Fibroblast of mammary gland (primary cell): ENCODE measurements around the gene IGFBP3.

Source experiments
- DNase-seq: peaks from one replicate; pipeline ENCODE4 v3.0.0-alpha.2; 2010; ENCODE audit warnings: low read depth
- H3K4me3 ChIP-seq: 2 replicates; pipeline ENCODE4 v1.5.1; 2011; ENCODE audit warnings: low read depth, mild to moderate bottlenecking, low read length, moderate library complexity; ENCODE audit not compliant: control insufficient read depth
- TF ChIP-seq, protein P1 (sequence below): conservative IDR thresholded peaks from 2 replicates; pipeline ENCODE4 v1.5.1; 2011; ENCODE audit warnings: low read depth, low read length, inconsistent platforms; ENCODE audit not compliant: control insufficient read depth, insufficient read depth

The IGFBP3 gene

DNA sequence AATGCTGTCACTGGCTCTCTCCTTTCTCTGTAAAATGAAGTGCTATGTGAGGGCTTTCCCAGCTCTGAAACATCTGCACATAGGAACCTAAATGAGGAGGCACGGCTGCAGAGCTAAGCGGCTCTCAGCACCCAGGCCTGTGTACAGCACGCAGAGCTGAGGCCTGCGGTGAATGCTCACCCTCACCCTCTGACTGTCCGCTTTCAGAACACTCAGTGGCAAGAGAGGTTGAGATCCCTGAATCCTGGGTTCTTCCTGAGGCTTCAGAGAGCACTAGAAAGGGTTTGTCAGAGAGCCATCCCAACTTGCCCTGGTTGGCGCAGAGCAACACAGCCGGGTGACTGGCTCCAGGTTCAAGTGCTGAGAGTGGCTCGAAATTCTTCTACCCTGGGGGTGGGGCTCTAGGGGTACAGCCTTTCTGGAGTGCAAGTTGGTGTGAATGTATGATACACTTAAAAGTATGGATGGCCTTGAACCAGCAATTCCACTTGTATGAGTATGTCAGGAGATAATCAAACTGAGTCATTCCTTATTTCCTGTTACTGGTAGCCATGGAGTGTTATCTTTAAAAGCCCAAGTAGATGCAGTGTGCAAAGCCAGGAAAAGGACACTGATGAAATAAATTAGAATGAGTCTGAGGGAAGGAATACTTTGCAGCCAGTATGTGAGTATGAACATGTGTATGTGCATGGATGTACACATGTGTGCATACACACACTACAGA, 46.5 kb downstream of the IGFBP3 start:
- peak; percentile 69 for DNase-seq
- TF ChIP-seq, protein P1, sequence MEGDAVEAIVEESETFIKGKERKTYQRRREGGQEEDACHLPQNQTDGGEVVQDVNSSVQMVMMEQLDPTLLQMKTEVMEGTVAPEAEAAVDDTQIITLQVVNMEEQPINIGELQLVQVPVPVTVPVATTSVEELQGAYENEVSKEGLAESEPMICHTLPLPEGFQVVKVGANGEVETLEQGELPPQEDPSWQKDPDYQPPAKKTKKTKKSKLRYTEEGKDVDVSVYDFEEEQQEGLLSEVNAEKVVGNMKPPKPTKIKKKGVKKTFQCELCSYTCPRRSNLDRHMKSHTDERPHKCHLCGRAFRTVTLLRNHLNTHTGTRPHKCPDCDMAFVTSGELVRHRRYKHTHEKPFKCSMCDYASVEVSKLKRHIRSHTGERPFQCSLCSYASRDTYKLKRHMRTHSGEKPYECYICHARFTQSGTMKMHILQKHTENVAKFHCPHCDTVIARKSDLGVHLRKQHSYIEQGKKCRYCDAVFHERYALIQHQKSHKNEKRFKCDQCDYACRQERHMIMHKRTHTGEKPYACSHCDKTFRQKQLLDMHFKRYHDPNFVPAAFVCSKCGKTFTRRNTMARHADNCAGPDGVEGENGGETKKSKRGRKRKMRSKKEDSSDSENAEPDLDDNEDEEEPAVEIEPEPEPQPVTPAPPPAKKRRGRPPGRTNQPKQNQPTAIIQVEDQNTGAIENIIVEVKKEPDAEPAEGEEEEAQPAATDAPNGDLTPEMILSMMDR: no peak
- no peak overlapping the region for H3K4me3 ChIP-seq

DNA sequence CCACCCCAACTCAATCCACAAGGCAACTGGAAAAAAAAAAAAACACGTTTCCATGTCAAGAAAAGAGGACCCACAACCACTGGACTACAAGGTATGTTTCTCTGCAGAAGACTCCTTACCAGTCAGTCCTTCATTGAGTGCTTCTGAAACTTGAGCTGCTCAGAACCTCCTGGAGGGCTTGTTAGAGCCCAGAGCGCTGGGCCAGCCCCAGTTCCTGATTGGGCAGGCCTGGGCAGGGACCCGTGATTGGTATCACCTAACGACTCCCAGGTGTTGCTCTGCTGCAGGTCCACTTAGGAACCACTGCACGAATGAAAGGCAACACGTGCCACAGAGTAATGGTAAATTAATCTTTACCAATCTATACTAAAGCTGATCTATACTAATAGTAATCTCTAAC, 47.7 kb downstream of the IGFBP3 start:
- no peak for DNase-seq
- H3K4me3 ChIP-seq: no peak overlapping the region
- TF ChIP-seq, protein P1: no peak

DNA sequence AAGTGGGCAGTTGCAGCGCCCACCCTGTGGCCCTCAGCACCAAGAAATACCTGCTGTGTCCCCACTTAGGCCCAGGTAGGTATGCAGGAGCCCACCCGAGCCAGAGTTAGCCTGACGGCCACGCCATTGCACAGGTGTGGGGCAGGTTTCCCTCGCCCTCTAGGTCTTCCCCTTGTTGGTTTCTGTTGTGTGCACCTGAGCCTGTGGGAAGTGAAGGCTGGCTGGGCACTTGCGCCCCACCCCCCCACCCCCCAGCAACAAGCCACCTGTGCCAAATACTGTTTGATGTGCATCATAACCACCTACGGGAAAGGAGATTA, 48.1 kb downstream of the IGFBP3 start, which contains the start of gene CCDC201:
Gene CCDC201, minus strand, starts transcription at position 48 of the 320 bp plus-strand sequence. CDS start 75 bp downstream, outside the sequence.
- H3K4me3 ChIP-seq: no peak within 1 kb of the TSS
- TF ChIP-seq, protein P1: no peak
- DNase-seq: no peak

DNA sequence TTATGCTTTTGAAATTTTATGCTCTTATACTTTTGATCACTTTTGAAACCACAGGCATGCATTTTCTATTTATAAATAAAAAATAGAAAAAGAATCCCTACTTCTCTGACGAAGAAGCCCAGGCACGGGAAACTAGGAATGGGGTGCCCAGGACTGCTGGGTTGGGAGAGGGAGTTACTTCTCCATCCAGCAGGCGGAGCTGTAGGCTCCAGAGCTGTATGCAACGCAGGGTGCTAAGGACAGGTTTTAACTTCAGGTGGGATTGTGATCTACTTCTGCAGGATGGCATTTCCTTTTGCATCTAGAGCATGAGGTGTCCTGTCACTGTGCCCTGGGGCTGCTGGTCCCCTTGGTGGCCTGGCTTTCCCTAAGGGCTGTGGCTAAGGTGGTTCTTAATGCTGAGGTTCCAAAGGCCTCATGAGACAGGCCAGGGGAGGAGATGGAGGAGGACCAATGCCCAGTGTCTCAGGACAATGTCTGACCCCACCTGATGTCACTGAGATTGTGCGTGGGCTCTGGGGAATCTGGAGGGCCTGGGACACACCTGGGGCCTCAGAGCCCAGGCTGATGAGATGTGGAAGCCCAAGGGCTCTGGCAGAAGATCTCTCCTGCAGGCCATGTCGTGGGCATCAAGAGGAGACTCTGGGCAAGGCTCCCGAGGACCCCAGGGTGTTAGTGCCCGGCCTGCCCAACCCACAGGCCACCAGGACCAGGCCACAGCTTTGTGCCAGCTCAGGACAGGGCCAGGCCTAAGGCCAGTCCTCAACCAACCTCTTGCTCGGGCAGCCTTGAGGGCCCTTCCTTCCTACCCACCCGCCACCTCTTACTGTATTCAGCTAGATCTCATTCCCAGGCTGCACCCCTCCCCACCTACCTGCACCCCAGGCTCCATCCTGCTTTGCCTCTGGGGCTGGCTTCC, 48.7 kb downstream of the IGFBP3 start:
- DNase-seq: no peak
- TF ChIP-seq, protein P1: peak; percentile 45
- no peak overlapping the region for H3K4me3 ChIP-seq

DNA sequence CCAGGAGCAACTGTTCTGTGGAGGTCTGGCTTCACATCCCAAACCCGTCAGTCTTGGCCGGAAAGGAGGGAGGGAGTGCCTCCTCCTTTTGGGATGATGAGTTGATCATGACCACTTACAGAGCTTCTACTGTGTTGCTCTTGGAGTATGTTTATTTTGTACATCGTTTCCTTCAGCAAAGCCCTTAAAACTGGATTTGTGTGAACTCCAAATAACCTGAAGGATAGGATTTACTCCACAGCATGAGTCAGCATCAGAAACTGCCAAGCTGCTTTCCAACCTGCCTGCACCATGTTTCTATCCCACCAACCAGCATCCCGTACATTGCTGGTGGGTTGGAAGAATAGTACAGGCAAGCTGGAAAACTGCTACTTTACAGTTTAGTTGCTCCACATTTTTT, 51.6 kb downstream of the IGFBP3 start:
- TF ChIP-seq, protein P1: no peak
- H3K4me3 ChIP-seq: no peak overlapping the region
- DNase-seq: peak; percentile 25

DNA sequence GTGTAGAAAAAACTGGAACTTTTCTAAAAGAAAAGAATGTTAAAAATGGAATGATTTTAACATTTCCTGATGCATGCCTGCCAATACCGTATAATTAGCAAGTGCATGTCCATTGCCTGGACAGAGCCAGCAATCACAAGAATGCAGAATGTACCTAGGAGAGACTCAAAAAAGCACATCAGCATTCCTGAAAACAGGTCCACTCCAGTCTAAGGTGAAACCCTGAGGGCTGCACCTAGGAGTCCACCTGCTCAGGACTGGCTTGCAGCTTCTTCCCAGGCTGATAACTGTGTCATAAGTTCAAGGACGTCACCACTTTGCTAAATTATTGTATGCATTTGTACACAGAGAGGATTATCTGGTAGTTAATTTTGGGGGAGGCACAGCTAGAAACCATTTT, 53.6 kb downstream of the IGFBP3 start:
- TF ChIP-seq, protein P1: no peak
- no peak overlapping the region for H3K4me3 ChIP-seq
- DNase-seq: no peak
